ACHN (cell line): ENCODE results near the gene HOXA11.

Experiments
- DNase-seq: peaks from one replicate; pipeline ENCODE4 v3.0.0-alpha.2; 2015
- in situ Hi-C: cut with HindIII; loops from 2 replicates; pipeline ENCODE4 v1.10.0; 2017; ENCODE audit warnings: low sequenced_read_pairs, low pct_ligation_motif_present, low pct_unique_long_range_greater_than_20kb

Gene HOXA11

DNA sequence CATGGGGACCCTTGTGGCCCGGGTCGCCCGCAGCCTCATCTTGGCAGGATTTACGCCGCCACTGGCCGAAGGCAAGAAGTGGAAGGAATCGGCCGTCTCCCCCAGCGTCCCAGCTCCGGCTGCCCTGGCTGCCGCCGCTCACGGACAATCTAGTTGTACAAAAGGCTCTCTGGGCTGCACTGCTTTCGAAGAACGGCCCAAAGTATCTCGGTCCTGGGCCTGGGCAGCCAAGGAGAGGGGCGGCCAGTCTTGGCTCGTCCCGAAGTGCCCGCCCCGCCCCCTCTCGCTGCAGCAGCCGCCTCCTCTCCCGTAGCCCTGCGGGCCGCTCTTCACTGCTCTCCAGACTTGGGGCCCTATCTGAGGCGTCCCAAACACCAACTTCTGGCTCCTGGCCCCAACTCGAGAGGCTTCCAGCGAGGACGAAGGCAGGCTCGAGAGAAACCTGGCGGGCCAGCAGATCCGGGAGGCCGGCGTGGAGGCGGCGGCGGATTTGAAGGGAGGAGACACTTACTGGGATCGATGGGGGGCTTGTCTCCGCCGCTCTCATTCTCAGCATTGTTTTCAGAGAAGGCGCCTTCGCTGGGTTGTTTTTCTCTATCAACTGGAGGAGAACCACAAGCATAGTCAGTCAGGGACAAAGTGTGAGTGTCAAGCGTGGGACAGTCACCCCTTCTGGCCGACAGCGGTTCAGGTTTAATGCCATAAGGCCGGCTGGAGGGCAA, 20.5 kb downstream of the HOXA11 start:
- in situ Hi-C loops, result loop anchor here (10.0 kb wide), 1 partner anchor 780 kb away; no protein-coding TSS in a partner anchor
- DNase-seq, result peak; percentile 61

DNA sequence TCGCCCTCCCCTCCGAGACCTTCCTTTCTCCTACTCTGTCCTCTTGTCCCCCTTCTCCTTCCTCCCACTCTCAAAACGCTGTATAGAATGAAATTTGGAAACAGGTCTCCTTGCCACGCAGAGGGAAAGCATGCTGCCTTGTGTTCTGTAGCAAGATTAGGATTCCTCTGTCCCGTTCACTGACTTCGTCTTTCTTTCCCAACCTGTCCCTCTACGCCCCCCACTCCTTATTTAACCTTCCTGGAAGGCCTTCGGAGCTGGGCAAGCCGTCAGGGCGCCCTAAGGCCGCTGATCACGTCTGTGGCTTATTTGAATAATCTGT, 21.0 kb downstream of the HOXA11 start:
- in situ Hi-C loops, result loop anchor here (10.0 kb wide), 1 partner anchor 779 kb away; no protein-coding TSS in a partner anchor
- DNase-seq, result peak; percentile 35

DNA sequence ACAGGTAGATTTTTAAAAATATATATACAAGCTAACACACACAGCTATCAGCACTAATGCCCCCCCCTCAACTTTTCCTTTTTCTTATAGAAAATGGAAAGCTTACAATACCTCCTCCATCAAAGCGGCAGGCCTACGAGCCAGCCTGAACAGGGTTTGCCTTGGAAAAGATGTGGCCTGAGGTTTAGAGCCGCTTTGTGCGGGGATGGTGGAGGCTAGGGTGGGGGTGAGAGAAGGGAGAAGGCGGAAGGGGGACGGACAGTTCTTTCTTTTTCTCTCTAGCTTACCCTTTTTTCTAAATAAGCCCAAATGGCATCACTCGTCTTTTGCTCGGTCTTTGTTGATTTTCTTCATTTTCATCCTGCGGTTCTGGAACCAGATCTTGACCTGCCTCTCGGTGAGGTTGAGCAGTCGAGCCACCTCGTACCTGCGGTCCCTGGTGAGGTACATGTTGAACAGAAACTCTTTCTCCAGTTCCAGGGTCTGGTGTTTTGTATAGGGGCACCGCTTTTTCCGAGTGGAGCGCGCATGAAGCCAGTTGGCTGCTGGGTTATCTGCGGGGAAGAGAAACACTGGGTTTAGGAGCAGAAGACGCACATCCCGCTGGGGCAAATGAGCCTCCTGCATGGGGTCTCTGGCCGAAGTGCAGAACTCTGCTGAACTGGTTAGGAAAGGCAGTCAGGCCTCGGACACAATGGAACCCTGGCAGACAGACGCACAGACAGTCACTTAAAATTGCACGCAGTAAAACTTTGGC, 21.6 kb downstream of the HOXA11 start:
- peak; percentile 46 for DNase-seq
- in situ Hi-C loops, result loop anchor here (10.0 kb wide), 1 partner anchor 779 kb away; no protein-coding TSS in a partner anchor

DNA sequence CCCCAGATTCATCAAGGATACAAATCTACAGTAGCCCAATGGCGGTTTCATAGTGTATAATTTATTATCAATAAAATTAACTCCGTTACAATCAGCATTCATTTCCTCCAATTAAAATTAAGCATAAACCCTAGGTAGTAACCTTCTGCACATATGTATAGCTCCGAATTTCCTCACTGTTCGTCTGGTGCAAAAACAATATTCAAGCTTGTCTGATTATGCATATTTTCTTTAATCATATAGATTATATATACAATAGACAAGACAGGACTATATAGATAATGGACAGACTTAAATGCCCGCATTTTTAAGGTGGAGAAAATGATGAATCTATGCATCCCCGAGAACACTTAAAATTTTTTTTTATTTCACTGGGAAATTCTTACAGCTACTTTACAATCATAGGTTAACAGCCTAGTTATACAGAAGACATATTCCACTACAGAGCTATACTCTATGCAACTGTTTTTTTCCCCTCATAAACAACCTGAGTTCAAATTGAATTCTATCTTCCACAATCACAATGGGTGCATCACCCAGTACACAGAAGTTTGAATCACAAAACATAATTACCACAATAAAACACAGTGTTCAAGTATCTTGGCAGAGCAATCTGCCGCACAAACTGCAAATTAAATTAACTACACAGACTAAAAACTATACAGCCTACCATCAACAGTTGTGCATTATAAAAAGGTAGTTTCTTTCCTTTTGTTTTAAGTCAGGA, 22.3 kb downstream of the HOXA11 start:
- in situ Hi-C loops, result loop anchor here (10.0 kb wide), 1 partner anchor 778 kb away; no protein-coding TSS in a partner anchor
- DNase-seq, result peak; percentile 25

DNA sequence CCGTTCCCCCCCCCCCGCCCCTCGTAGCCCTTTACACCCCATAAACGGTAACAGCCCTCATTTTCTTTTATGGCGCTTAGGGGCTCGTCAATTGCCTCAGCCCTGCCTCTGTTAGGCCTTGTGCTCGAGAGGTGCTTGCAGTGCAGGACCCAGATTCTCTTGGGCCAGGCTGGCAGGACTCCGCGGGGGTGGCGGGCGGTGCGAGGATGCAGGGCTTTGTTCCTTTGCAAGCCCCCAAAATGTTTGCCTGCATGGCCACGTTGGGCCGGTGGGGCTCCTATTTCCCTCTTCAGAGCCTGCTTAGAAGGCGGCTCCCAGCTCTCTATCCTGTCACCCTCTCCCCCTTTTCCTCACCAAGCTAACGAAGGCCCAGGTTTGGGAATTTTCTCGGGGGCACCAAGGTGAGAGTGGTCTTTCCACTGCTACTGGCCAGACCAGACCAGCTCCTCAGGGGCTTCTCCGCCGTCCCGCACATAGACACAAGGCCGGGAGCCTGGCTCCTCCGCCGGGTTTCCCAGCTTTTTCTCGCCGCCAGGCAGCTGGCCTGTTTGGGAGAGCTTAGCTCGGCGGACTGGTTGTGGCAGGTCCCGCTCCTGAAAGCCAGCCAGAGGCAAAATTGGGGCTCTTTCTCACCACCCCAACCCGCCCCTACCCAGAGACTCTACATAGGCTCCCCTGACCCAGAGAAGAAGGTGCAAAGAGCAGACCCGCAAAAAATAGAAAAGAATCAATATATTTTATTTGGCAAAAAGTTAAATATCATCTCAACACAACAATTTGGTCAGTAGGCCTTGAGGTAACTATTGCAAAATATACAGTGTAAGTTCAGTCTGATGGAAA, 23.1 kb downstream of the HOXA11 start:
- peak; percentile 51 for DNase-seq
- in situ Hi-C loops, result loop anchor here (10.0 kb wide), 1 partner anchor 777 kb away; no protein-coding TSS in a partner anchor

DNA sequence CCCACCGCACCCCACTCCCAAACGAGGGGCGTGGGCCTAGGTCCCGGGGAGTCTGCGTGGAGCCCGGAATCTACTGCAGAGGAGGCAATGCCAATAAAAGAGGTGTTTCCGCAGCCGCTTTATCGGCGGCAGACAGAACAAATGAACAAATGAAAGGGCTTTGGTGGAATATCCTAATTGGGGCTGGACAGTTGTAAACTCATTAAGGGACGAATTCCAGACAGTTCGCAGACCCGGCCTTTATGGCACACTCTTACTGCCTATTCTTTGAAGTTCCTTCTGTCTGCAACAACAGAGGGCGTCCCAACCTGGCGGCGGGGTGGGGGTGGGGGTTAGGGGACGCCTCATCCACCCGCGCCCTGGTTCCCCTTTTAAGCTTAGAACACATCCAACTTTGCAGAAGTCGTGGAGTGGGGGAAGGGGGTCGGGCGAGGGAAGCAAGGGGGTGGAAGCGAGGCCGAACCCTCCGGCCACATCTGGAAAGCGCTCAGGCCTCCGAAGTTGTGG, 23.8 kb downstream of the HOXA11 start:
- DNase-seq, result peak; percentile 62

DNA sequence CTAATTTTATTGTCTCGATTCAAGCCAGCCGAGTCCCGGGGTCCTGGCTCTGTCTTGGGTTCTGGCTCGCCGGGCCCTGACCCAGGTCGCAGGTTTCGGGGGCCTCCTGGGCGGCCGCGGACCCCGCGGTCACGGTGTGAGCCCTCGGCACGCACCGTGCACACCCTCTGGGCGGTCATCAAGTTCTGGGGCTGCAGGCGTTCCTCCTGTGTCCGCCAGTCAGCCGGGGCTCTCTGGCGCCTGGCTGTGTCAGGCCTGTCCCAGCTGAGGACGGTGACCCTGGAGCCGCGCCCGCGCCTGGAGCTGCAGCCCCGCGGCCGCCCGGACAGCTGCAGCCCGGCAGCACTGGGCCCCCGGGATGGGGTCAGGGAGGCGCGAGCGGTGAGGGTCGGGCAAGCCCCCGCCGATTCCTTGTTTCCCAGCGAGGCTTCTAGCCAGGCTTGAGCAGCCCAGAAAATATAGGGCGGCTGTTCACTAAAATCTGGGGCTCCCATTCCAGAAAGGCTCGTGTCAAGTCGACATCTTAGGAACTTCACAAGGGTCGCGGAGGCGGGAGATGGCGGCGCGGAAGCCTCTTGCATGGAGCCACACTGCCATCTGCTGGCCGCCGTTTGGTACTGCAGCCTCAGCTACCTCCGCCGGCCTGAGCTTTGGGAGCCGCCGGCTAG, 24.4 kb downstream of the HOXA11 start:
- DNase-seq, result peak; percentile 91
- in situ Hi-C loops, result loop anchor here (10.0 kb wide), 1 partner anchor 776 kb away; no protein-coding TSS in a partner anchor

More for the DNA sequence above, 23.8 kb downstream of the HOXA11 start:
- in situ Hi-C loops, result loop anchor here (10.0 kb wide), 1 partner anchor 776 kb away; no protein-coding TSS in a partner anchor

DNA sequence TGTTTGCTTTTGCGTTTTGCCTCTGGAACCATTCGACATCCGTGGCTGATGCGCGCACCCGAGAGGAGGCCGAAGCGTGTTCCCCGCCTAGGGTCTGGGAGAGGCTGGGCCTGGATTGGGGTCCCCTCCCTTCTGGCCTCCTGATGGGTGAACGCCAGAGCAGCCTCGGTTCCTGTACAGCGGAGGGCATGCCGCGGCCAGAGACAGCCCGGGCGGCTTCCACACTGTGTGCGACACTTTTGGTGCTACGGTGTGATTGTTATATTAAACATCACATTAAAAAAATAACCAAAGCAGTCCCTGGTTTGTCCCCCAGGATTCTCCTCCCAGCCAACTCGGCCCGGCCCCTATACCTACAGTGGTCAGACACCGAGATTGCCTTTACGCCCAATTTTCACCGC, 24.9 kb downstream of the HOXA11 start:
- peak; percentile 39 for DNase-seq
- in situ Hi-C loops, result loop anchor here (10.0 kb wide), 1 partner anchor 775 kb away; no protein-coding TSS in a partner anchor

DNA sequence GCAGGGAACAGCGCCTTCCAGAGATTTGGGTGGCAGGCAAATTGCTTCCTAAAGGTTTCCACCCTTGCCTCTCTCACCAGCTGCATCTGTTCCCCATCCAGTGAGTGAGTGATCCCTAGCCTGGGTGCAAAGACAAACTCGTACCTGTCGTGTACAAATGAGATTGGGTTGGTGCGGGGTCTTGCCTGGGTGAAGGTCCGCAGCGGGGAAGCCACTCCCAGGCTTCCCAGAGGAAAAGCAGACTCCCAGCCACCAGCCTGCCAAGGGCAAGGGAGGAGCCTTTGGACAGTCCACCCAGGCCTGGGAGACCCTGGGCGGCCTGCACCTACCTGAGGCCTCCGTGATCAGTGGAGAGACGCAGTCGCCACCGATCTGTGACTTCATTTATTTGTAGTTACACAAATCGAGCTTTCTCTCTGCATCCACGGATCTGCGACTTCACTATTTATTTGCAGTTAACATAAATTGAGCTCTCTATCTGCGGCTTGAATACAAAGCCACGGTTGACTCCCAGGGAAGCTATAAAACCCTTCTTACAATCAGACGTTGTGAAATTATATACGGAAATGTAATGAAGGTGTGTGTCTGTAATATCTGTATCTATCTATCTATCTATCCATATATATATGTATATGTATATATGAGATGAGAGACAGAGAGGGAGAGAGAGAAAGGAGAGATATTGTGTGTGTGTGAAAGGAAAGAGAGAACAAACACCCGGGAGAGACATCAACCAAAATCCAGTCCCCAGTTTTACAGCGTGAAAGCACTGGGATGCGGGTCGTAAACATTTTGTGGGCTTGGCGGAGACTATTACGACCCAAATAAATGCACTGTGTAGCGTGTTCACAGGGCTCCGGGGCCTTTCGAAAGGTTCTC, 25.5 kb downstream of the HOXA11 start:
- in situ Hi-C loops, result loop anchor here (10.0 kb wide), 1 partner anchor 775 kb away; no protein-coding TSS in a partner anchor
- peak; percentile 47 for DNase-seq

DNA sequence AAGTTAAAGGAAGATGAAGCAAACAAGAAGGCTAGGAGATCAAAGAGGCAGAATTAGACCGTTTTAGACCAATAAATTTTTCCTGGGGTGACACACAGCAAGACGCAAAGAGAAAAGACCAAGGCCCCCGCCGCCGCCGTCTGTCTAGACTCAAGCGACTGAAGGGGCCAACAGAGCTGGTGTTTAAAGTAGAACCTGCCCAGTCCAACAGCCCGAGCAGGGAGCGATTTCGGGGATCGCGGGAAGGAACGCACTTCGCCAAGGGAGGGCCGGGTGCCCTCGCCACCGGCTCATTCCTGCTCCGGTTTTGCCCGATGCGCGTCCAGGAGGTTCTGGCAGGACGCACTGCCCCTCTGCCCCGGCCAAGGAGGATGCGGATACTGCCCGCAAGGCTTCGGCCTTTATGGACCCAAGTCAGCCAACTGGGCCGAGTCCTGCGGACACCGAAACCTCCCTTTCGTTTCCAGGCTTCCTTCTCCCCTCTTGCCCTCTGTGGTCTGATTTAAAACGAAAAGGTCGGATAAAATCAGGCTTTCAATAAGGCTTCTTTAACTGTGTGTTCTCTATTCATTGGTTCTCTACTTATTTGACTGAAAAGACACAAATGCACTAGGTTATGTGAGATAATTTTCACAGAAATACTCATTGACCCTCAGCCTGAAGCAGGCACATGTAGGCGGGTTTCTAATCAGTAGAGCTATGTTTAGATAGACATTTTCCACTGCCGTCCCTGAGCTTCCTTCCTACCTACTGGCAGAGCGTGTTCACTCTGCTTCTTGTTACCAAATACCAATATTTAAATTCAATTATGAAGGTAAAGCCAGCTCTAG, 26.4 kb downstream of the HOXA11 start:
- peak; percentile 43 for DNase-seq
- in situ Hi-C loops, result no loop called here

DNA sequence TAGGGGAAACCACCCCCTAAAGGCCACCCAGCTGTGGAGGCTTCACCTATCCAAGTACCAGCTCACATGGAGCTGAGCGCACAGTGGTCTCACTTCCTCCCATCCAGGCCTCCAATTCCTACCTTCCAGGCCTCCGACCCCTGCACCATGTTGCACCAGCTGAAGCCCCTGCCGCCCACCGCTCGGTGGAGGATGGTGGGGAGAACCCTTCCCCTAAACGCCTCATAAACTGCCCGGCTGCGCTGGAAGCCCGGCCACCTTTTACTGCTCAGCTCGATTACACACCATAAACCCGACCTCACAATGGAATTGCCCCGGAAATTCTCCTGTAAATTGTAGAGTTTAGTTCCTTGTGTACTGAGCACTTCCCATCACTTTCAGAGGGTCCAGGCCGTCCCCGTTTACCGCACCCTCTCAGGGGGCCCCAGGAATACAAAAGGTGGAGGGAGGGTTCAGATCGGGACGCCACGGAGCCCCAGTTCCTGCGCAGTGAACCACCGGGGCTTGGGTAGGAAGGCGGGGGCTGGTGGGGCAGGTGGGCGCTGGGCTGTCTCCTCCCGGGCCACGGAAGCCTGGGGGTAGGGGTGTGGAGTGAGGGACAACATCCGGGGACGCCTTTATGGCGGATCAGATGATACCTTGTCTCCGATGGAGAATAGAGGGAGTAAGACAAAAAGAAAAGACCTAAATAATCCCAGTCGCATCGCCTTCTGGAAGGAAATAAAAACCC, 27.2 kb downstream of the HOXA11 start:
- in situ Hi-C loops, result no loop called here
- peak; percentile 46 for DNase-seq

DNA sequence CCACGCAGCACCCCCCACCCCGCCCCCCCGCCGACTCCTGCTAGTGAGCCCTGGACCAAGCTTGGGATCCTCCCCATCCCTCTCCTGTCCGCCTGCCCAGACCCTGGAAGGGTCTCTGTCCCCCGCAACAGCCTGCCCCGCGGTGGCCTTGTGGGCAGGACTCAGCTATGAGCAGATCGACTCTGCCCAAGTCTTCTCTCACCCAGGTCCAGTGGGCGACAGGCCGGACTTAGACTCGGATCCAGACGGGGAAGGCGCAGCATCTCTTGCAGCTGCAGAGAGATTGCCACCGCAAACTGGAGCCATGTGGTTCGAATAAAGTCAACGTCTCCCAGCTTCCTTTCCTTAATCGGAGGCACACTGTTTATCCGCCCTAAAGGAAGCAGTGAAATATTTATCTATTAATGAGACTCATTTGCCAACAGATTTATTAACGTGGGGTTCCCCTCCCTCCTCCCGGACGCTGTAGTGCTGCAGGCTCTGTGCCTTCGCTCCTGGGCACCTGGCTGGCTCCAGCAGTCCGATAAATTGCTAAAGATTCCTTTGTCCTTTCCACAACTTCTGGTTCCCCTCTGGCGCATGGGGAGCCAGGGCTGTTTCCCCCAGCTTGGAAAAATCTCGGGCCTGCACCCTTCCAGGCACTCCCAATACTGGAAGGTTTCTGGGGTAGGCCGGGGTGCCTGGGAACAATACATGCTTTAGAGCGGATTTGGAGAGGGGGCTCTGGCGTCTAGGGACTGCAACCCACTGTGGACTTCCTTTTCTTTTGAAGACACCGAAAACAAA, 27.9 kb downstream of the HOXA11 start:
- DNase-seq, result peak; percentile 48
- in situ Hi-C loops, result no loop called here

DNA sequence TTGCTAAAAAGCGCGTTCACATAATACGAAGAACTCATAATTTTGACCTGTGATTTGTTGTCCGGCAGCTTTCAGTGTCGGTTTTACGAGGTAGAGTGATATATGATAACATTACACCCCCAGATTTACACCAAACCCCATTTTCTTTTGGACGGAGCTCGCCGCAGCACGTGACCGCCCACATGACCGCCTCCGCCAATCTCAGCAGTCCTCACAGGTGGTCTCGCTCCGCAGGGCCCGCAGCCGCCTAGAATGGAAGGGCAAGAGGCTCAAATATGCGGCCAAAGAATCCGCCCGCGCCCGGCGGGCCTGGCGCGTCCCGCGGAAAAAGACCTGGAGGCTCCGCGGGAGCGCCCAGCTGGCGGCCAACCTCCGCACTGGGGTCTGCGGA, 28.5 kb downstream of the HOXA11 start, which contains the start of gene HOXA7:
Gene HOXA7 (minus strand): TSS at position 168 of the 391 bp plus-strand sequence. CDS start 130 bp downstream, at position 38.
- DNase-seq, result peak; percentile 82

DNA sequence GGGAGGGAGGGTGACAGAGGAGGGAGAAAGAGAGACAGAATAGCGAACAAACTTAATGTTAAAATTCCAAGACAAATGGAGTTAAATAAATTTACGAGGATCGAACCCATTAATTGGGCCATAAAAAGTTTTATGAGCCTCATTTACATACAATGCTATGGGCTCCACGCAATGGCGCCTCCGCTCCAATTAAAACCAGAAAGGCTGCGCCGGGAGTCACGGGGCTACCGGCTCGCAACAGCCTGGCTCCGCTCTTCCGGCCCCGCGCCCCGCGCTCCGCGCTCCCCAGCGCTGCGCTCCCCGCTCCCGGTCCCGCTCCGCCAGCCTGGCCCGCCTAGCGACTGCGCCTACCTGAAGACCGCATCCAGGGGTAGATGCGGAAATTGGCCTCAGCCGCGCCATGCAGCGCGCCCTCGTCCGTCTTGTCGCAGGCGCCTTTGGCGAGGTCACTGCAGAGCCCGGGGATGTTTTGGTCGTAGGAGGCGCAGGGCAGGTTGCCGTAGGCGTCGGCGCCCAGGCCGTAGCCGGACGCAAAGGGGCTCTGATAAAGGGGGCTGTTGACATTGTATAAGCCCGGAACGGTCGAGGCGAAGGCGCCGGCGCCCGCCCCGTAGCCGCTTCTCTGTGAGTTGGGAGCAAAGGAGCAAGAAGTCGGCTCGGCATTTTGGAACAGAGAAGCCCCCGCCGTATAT, 29.1 kb downstream of the HOXA11 start:
- in situ Hi-C loops, result no loop called here

More for the DNA sequence above, 28.5 kb downstream of the HOXA11 start, which contains the start of gene HOXA7:
- in situ Hi-C loops, result no loop called here

More for the DNA sequence above, 29.1 kb downstream of the HOXA11 start:
- peak; percentile 56 for DNase-seq
